HG03159 (cell line): ENCODE results near the gene BCO2.
"Not testable (repeated sequence)": the region's sequence is repeated elsewhere in the genome, so short reads cannot be mapped to it uniquely, and the experiment has no call there.

Source experiments
- ATAC-seq: cut with Tn5 transposase; IDR thresholded peaks from one replicate; pipeline ENCODE4 v1.9.1; 2021; ENCODE audit warnings: mild to moderate bottlenecking, moderate library complexity; ENCODE audit not compliant: unreplicated experiment

Gene BCO2

DNA sequence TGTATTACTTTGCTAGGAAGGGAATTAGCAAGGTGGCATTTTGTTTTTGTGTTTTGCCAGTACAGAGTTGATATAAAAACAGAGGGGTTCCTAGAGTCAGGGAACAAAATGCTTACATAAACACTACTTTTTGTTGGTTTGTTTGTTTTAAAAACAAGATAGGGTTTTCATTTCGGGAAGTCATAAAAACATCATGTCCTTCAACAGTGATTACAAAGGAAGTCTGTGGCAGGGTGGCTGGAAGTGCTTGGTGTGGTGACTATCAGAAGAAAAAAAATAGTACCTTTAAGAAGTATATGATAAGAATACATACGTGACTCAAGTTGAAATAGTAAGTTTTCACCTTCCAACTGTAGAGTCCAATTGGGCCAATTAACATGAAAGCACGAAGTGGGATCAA is 10.3 kb upstream of the BCO2 start:
- ATAC-seq = no peak

DNA sequence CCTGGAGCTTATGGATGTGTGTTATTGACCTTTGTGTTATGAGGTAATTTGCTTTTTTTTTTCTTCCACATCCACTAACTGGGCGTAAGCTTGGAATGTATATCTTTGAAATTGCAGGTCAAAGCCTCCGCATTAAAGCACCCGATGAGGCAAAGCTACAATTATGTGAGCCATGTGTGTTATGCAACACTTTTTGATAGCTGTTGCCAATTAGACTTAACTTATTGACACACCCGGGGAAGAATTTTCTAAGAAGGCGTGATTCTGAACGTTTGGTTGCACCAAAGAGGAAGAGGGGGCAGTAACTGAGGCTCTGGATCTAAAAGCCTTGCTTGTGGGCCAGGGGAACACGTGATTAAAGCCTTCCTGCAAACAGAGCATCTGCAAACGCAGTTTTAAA is 8.8 kb upstream of the BCO2 start:
- no peak for ATAC-seq

GRCh38 chr11:112167145-112167544 is 8.2 kb upstream of the BCO2 start, which contains the start of gene TEX12:
TEX12 (plus strand) TSS chr11:112167372; CDS start chr11:112169269, 1,897 bp downstream.
- no peak for ATAC-seq

- ATAC-seq = peak; percentile 58
Measured at GRCh38 chr11:112172362-112172994, 2.8 kb upstream of the BCO2 start.

- ATAC-seq = no peak
Measured at GRCh38 chr11:112173152-112173551, 2.2 kb upstream of the BCO2 start.

GRCh38 chr11:112175599-112175952 is 264 bp downstream of the BCO2 start:
- ATAC-seq = no peak

DNA sequence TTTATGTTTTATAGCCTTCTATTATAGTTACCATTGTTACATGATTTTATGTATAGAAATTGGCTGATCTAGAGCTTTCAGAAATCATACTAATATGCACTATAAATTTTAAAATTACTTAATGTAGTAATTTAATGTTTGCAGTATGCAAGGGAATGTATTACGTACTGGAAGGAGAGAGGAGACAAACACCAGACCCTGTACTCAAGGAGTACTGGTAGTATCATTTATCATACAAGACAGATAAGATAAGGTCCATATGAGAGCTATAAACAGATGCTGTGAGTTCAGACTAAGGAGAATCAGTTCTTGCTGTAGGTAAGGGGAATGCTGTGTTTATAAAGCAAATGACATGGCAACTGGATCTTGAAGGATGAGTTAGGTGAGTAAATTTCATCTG is 765 bp downstream of the BCO2 start:
- ATAC-seq = no peak

DNA sequence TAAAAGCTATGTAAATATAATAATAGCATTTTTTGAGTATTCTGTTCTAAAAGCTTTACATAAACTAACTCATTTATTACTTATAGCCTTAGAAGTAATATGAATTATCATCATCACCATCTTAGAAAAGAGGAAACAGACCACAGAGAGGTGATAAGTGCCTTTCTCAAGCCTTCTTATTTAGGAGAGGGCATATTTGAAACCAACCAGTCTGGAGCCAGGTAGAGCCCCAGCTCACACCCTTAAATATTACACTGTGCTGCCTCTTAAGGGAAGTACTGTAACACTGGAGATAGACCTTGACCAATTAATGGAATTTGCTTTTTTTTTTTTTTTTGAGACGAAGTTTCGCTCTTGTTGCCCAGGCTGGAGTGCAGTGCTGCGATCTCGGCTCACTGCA is 2.3 kb downstream of the BCO2 start:
- no peak for ATAC-seq

DNA sequence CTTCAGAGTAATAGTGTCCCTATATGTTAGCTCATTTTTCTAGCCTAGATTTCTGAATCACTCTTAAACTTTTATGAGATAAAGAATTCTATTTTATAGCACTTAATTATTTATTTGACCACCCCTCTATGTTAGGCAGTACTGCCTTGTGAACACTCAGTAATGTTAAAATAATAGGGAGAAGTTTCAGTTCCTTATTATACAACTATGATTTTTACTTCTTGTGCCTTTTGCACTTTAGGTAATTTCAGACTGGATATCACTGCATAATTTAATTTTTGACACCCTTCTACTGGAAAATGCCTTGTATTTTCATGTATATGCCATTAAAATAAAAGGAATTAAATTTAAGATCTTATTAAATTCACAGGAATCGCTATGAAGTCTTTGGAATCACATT is 3.1 kb downstream of the BCO2 start:
- ATAC-seq = no peak

GRCh38 chr11:112178936-112179335 is 3.6 kb downstream of the BCO2 start:
- ATAC-seq = no peak

DNA sequence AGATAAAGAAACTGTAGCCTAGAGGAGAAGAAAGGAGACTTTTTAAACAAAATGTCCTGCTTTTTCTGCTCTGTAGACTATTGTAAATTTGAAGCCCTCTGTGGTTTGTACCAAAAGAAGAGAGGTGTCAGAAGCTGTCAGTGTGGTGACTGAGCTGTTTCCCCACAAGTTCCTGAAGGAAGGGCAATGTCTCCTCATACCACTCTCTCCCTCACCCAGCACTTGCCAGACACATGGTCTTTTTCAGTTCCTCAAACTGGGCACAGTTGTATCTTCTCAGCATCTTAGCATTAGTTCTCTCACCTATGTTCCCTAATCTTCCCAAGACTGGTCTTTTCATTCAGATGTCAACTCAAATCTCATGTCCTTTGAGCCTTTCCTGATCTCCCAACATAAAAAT is 4.3 kb downstream of the BCO2 start:
- ATAC-seq = no peak

- no peak for ATAC-seq
Measured at GRCh38 chr11:112182867-112183266, 7.6 kb downstream of the BCO2 start.

GRCh38 chr11:112185883-112186282 is 10.6 kb downstream of the BCO2 start:
- ATAC-seq = no peak

DNA sequence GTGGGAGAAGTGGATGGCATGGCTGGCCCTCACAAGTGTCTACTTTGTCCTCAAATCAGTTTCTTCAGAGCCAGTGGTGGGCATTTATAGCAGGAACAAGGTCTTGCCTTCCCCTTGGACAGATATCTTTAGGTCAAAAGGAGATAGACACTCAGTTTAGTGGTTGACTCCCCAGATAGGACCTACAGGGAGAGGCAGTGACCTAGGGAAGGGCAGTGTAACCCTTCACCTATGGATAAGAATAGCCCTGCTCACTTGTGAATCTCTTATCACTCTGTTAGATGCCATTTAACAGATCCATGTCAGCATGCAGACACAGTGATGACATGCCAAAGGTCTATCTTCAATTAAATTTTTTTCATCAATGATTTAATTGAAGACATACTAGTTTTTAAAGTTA is 11.0 kb downstream of the BCO2 start:
- no peak for ATAC-seq

- ATAC-seq = not testable (repeated sequence)
Measured at GRCh38 chr11:112195113-112195512, 19.8 kb downstream of the BCO2 start.

- no peak for ATAC-seq
Measured at GRCh38 chr11:112195951-112196351, 20.6 kb downstream of the BCO2 start.

DNA sequence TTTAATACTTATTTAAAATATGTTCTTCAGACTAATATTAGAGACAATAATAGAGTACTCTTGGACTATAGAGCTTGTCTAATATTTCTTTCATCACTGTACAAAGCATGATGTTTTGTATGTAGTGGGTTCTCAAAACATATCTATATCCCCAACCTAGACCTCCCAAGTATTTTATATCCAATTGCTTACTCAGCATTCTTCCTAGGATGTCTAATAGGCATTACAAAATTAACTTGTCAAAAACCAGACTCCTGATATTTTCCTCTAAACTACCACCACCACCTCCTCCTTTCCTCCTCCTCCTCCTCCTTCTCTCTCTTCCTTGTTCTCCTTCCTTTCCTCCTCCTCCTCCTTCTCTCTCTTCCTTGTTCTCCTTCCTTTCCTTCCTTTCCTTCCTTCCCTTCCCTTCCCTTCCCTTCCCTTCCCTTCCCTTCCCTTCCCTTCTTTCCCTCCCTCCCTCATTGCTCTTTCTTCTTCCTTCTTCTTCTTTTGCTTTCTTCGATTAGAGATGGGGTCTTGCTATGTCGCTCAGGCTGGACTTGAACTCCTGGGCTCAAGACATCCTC is 21.3 kb downstream of the BCO2 start:
- no peak for ATAC-seq

- ATAC-seq = not testable (repeated sequence)
Measured at GRCh38 chr11:112199101-112199500, 23.8 kb downstream of the BCO2 start.

DNA sequence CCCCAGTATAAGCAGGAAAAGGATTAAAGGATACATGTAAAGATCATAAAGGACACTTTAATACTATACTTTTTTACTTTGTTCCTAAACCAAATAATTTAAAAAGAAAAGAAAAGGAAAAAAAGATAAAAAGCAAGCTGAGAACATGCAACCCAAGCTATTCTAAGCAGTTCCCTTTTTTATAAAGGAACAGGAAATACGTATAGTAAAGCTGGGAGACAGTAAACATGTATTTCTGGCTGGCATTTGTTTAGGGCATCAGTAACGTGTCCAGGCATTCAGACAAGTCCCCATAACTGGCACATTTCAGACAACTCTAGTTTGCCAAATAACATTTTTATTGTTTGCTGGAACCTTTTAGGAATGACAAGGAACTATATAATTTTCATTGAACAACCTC is 24.9 kb downstream of the BCO2 start:
- no peak for ATAC-seq

- ATAC-seq = no peak
Measured at GRCh38 chr11:112206071-112206470, 30.8 kb downstream of the BCO2 start.

DNA sequence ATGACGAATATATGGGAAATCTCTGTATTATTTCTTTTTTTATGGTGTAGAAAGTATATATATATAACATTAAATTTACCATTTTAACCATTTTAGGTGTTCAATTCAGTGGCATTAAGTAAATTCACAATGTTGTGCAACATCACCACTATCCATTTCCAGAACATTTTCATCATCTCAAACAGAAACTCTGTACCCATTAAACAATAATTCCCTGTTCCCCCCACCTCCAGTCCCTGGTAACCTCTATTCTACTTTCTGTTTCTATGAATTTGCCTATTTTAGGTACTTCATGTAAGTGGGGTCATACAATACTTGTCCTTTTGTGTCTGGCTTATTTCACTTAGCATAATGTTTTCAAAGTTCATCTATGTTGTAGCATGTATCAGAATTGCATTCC is 35.6 kb downstream of the BCO2 start:
- no peak for ATAC-seq

DNA sequence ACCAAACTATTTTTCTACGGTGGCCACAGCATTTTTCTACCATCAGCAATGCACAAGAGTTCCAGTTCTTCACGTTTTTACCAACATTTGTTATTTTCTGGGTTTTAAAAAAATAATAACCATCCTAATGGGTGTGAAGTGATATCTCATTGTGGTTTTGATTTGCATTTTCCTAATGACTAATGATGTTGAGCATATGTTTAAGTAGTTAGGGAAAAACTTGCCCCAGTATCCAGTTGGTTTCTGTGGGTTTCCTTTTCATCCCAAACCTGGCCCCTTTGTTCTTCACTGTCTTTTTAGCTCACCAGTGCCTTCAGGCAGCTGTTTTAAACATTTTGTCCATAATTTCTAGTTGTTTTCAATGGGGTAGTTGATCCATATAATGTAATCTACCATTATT is 36.2 kb downstream of the BCO2 start:
- no peak for ATAC-seq

- no peak for ATAC-seq
Measured at GRCh38 chr11:112212290-112212689, 37.0 kb downstream of the BCO2 start.
